BE2C (cell line): ENCODE measurements around the gene SEC61B. TPM values are rescaled to one million over a fixed set of nuclear protein-coding genes. Genes with fewer than 3 reads are reported as not detected.

Experiments
- DNase-seq: peaks from one replicate; pipeline ENCODE4 v3.0.0-alpha.2; 2020
- H3K27me3 ChIP-seq: fragments of 250-450 bp; sonication (Bioruptor Pico); 2 replicates; pipeline ENCODE4 v1.5.1; 2020; ENCODE audit warnings: mild to moderate bottlenecking
- H3K36me3 ChIP-seq: fragments of 250-450 bp; sonication (Bioruptor Pico); 2 replicates; pipeline ENCODE4 v1.5.1; 2020; ENCODE audit warnings: mild to moderate bottlenecking
- H3K4me1 ChIP-seq: fragments of 250-450 bp; sonication (Bioruptor Pico); 2 replicates; pipeline ENCODE4 v1.5.1; 2020
- H3K4me3 ChIP-seq: 2 replicates; pipeline ENCODE4 v1.5.1; 2011; ENCODE audit warnings: low read depth, low read length
- H3K9me3 ChIP-seq: fragments of 250-450 bp; sonication (Bioruptor Pico); 2 replicates; pipeline ENCODE4 v1.5.1; 2020
- polyA plus RNA-seq: library from polyadenylated mRNA; unstranded; fragments of >200 nt; gene quantifications from one replicate; pipeline ENCODE4 v1.2.1, GENCODE V29; 2012; ENCODE audit warnings: low read depth, missing spikeins; ENCODE audit not compliant: insufficient read length, insufficient read depth
- TF ChIP-seq, protein P1 (sequence below): IDR thresholded peaks from 2 replicates; pipeline ENCODE4 v1.5.1; 2012; ENCODE audit warnings: mild to moderate bottlenecking, low read depth, low read length

SEC61B gene
- polyA plus RNA-seq = 283 TPM

DNA sequence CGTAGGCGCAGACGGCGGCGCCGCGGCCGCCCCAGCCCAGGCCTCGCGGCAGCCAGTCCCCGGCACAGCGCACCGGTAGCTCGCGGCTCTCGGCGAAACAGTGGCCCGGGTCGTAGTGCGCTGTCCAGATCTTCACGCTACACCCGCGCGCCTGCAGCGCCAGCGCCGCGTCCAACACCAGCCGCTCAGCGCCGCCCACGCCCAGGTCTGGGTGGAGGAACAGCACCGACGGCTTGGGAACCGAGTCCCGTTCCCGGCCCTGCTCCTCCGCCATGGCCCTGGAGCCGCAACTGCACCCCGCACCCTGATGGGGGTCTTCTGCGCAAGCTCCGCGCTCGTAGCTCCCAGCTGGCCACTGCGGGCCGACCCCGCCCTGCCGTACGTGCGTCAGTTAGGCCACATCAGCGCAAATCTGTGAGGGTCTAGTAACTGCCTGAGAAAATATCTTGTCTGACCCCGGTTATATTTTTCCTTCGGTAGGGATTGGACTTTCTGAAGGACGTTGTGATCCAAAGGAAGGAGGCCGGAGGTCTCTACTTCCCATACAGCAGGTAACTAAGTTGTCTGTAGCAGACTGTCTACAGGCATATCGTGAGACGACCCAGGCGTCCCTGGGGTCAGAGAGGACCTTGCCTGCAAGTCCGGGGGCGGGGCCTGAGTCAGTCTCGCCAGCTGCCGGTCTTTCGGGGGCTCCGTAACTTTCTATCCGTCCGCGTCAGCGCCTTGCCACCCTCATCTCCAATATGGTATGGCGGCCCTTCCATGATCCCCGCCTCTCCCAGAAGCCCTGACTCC lies at the start of gene SEC61B, which contains the start of gene ALG2:
Gene SEC61B, plus strand, starts transcription at position 662 of the 795 bp plus-strand sequence. Its CDS starts 82 bp downstream, at position 744.
Gene ALG2, minus strand, starts transcription at position 322 of the 795 bp plus-strand sequence. Its CDS starts 48 bp downstream, at position 274.
- H3K4me3 ChIP-seq = peak within 1 kb of the TSS; percentile 94
- TF ChIP-seq, protein P1, sequence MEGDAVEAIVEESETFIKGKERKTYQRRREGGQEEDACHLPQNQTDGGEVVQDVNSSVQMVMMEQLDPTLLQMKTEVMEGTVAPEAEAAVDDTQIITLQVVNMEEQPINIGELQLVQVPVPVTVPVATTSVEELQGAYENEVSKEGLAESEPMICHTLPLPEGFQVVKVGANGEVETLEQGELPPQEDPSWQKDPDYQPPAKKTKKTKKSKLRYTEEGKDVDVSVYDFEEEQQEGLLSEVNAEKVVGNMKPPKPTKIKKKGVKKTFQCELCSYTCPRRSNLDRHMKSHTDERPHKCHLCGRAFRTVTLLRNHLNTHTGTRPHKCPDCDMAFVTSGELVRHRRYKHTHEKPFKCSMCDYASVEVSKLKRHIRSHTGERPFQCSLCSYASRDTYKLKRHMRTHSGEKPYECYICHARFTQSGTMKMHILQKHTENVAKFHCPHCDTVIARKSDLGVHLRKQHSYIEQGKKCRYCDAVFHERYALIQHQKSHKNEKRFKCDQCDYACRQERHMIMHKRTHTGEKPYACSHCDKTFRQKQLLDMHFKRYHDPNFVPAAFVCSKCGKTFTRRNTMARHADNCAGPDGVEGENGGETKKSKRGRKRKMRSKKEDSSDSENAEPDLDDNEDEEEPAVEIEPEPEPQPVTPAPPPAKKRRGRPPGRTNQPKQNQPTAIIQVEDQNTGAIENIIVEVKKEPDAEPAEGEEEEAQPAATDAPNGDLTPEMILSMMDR = no peak
- H3K4me1 ChIP-seq = no peaks in the 10 kb centered on the region
- H3K36me3 ChIP-seq = peaks cover 19% of the 10 kb centered on the region
- no peaks in the 10 kb centered on the region for H3K27me3 ChIP-seq
- peak; percentile 97 for DNase-seq
- H3K9me3 ChIP-seq = no peaks in the 10 kb centered on the region

DNA sequence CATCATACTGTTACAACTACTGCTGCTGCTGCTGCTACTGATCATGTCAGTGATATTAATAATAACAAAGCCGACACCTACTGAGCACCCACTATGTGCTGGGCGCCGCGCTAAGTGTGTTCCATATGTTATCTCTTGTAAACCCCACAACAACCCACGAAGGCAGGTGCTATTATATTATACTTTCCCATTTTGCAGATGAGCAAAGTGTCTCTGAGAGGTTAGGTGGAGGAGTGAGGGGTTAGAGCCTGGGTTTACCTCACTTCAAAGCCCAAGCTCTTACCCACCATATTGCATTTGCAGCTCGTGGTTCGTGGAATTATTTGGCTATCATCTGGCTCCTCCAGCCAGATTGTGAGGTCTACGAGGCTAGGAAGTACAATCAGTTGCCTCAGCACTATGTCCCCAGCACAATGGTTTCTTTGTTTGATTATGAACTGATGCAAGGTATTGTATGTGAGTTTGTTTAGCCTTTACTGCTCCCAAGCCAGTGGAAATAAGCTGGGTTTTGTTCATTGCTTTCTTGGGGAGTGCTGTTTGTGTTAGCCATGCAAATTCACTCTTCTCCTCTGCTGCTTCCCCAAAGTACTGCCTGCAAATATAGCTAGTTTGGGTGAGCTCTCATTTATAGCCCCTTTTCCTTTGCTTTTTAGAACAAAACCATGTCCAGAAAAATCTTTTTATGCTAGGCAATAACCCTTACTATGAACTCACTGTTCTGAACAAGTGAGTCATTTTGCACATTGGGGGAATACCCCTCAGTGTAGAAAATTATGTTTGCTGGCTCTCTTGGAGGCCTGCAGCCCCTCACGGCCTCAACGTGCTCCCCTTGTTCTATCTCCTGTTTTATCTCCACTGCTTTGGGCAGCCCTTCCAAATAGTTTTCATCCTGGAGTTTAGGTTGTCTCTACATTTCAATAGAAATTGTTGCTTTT lies 48.2 kb upstream of the SEC61B start:
- H3K4me3 ChIP-seq = no peak overlapping the region
- no peaks in the 10 kb centered on the region for H3K9me3 ChIP-seq
- peaks cover 19% of the 10 kb centered on the region for H3K4me1 ChIP-seq
- DNase-seq = no peak
- no peaks in the 10 kb centered on the region for H3K27me3 ChIP-seq
- TF ChIP-seq, protein P1 = no peak
- H3K36me3 ChIP-seq = no peaks in the 10 kb centered on the region

DNA sequence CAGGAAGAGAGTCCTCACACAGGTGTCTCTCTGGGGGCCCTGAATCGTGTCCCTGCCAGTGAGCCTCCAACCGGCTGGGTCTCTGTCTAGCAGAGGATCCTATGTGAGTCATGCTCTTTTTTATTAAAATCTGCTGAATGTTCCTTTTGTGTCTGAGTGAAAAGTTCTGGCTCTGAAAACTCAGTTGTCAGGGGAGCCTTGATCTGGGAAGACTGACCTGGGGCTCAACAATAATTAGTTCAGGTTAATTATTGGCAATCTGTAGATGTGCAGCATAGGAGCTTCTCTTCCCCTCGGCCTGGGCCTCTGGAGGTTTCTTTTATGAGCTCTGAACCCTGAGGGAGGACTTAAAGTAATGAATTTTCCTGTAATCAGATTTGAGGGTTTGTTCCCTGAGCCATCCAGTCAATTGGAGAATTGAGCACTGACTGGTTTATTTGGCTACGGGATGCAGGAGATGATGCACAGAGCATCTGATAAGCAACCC lies 45.5 kb upstream of the SEC61B start:
- no peak for DNase-seq
- TF ChIP-seq, protein P1 = no peak
- Histone ChIP-seq H3K4me1 (peaks cover 7% of the 10 kb centered on the region; the same call in 1 of the 2 replicates), H3K36me3 (no peaks in the 10 kb centered on the region), H3K4me3 (no peak overlapping the region), H3K9me3 (no peaks in the 10 kb centered on the region), H3K27me3 (no peaks in the 10 kb centered on the region)

DNA sequence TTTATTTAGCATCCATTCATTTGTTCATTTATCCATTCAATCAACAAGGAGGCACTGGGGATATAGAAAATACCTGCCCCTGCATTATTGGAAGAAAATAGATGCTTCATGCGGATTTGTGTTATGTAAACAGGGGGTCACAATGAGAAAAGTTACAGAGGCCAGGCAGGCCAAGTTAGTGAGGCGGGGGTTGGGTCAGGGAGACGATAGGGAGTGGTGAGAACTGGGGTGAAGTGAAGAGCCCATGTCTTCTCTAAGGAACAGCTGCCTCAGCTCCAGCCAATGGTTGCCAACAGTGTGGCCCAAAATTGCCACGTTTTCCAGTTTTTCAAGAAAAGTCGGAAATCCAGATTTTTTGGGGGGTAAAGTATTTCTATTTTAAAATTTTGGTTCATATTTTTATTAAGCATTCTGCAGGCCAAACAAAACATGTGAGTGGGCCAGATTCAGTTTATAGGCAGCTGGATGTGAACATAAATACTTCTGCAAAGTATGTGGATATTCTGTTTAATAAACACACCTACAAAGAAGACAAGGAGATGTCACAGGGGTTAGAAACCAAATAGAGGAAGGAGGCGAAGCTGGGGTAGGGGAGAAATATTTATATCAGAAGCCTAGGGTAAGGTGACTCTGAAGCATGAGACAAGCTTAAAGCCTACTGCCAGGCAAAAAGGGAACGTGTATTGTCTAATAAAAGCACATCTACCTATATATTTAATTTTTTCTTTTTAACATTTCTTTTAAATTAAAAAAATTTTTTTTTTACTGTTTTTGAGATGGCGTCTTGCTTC lies 44.3 kb upstream of the SEC61B start:
- no peak for DNase-seq
- TF ChIP-seq, protein P1 = no peak
- Histone ChIP-seq H3K4me3 (no peak overlapping the region), H3K4me1 (peaks cover 7% of the 10 kb centered on the region; the same call in 1 of the 2 replicates), H3K9me3 (no peaks in the 10 kb centered on the region), H3K27me3 (no peaks in the 10 kb centered on the region), H3K36me3 (no peaks in the 10 kb centered on the region)

DNA sequence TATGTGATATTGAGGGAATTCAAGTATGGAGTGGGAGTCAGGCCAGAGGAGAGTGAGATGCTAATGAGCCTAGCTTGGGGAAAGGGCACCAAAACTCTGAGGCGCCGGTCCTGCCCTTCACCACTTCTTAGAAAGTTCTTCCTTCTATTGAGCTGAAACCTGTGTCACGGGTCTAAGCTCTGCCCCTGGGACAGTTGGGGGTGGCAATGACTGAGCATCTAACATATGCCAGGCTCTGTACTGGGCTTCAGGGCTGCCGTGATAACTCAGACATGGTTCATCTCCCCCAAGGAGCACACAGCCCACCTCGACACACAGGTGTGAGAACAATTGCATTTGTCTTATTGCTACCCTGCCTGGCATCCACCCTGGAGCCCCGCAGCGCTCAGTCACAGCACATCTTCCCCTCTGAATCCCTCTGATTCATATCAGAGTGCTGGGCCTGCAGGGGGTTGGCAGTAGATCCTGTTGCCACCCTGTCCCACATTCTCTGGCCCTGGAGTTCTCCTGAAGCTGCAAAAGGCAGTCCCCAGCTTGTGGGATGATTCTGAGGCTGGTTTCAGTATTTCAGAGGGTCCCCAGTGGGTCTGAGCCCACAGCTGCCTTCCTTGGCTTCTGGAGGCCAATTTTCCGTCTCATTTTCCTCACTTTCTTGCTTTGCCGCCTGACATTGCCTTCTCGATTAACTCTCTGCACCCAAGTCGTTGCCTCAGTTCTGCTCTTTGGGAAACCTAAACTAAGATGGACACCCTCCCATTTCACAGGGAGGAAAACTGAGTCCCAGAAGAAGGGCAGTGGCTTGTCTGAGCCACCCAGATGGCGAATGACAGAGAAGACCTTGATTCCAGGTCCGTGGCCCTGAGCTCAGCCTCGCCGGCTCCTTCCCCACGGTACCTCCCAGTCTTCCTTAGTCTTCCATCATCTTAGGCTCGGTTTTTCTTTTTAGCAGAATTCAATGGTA lies 42.9 kb upstream of the SEC61B start:
- no peaks in the 10 kb centered on the region for H3K27me3 ChIP-seq
- no peak for DNase-seq
- H3K4me1 ChIP-seq = peaks cover 7% of the 10 kb centered on the region; the same call in 1 of the 2 replicates
- TF ChIP-seq, protein P1 = no peak
- H3K36me3 ChIP-seq = no peaks in the 10 kb centered on the region
- no peak overlapping the region for H3K4me3 ChIP-seq
- no peaks in the 10 kb centered on the region for H3K9me3 ChIP-seq
